Keratinocyte (primary cell): ENCODE measurements around the gene UBE2I. TPM values are rescaled to one million over a fixed set of nuclear protein-coding genes. Genes with fewer than 3 reads are reported as not detected.
"Not testable (repeated sequence)": the region's sequence is repeated elsewhere in the genome, so short reads cannot be mapped to it uniquely, and the experiment has no call there.

Experiments used
- DNase-seq: peaks from one replicate; pipeline ENCODE4 v3.0.0-alpha.2; 2011; ENCODE audit warnings: low read depth, missing footprints, low spot score
- FAIRE-seq: peaks from 2 replicates; lab custom pipeline; 2011; peaks lifted over from hg19 to GRCh38; lab: Jason Lieb, UNC
- H2AFZ ChIP-seq: 2 replicates; pipeline ENCODE4 v1.6.0; 2012; ENCODE audit warnings: low read length, control low read depth, inconsistent platforms; ENCODE audit not compliant: control insufficient read depth
- H3K27ac ChIP-seq: 2 replicates; pipeline ENCODE4 v1.5.1; 2011; ENCODE audit warnings: low read length; ENCODE audit not compliant: control insufficient read depth, insufficient read depth
- H3K27me3 ChIP-seq: 3 replicates; pipeline ENCODE4 v1.6.0; 2011; ENCODE audit warnings: low read length; ENCODE audit not compliant: control insufficient read depth, insufficient read depth; ENCODE audit errors: extremely low read depth
- H3K36me3 ChIP-seq, 2 experiments: 2 replicates in 1 of 2; 3 replicates in 1 of 2; pipeline ENCODE4 v1.5.1; 2011; ENCODE audit warnings: low read length in 2 of 2, mild to moderate bottlenecking in 1 of 2; ENCODE audit not compliant: control insufficient read depth in 2 of 2, insufficient read depth in 2 of 2; ENCODE audit errors: extremely low read depth in 1 of 2
- H3K4me1 ChIP-seq: 3 replicates; pipeline ENCODE4 v1.5.1; 2011; ENCODE audit warnings: low read length; ENCODE audit not compliant: control insufficient read depth, insufficient read depth; ENCODE audit errors: extremely low read depth
- H3K4me2 ChIP-seq: 3 replicates; pipeline ENCODE4 v1.6.0; 2011; ENCODE audit warnings: low read depth, low read length; ENCODE audit not compliant: control insufficient read depth, insufficient read depth; ENCODE audit errors: extremely low read depth
- H3K4me3 ChIP-seq, 3 experiments: fragments of 200-600 bp in 1 of 3; sonication (generic) in 1 of 3; 2 replicates in 2 of 3; 3 replicates in 1 of 3; pipeline ENCODE4 v1.5.1; 2011 to 2016; ENCODE audit warnings: low read length in 3 of 3, mild to moderate bottlenecking in 3 of 3, control low read depth in 2 of 3, inconsistent platforms in 1 of 3, low read depth in 1 of 3, mixed read lengths in 1 of 3, mixed run types in 1 of 3, moderate library complexity in 1 of 3; ENCODE audit not compliant: control insufficient read depth in 2 of 3, insufficient read depth in 2 of 3; ENCODE audit errors: extremely low read depth in 1 of 3
- H3K79me2 ChIP-seq: 2 replicates; pipeline ENCODE4 v1.6.0; 2012; ENCODE audit warnings: low read length; ENCODE audit not compliant: control insufficient read depth, insufficient read depth
- H3K9ac ChIP-seq: 3 replicates; pipeline ENCODE4 v1.6.0; 2011; ENCODE audit warnings: low read length; ENCODE audit not compliant: control insufficient read depth, insufficient read depth; ENCODE audit errors: extremely low read depth
- H3K9me1 ChIP-seq: 3 replicates; pipeline ENCODE4 v1.6.0; 2011; ENCODE audit warnings: low read length; ENCODE audit not compliant: control insufficient read depth, insufficient read depth; ENCODE audit errors: extremely low read depth
- H3K9me3 ChIP-seq: 2 replicates; pipeline ENCODE4 v1.5.1; 2012; ENCODE audit warnings: low read depth, low read length; ENCODE audit not compliant: control insufficient read depth
- H4K20me1 ChIP-seq: 3 replicates; pipeline ENCODE4 v1.6.0; 2011; ENCODE audit warnings: low read length; ENCODE audit not compliant: control insufficient read depth, insufficient read depth; ENCODE audit errors: extremely low read depth
- CTCF ChIP-seq, 3 experiments: IDR thresholded peaks in 1 of 3; conservative IDR thresholded peaks in 1 of 3; optimal IDR thresholded peaks in 1 of 3; 2 replicates in 2 of 3; 3 replicates in 1 of 3; pipeline versions ENCODE3 to v1.5.1; 2011; ENCODE audit warnings: low read length in 3 of 3, mild to moderate bottlenecking in 3 of 3, moderate library complexity in 2 of 3, control low read depth in 1 of 3, inconsistent platforms in 1 of 3; ENCODE audit not compliant: insufficient read depth in 2 of 3; ENCODE audit errors: extremely low read depth in 1 of 3
- EZH2 ChIP-seq: IDR thresholded peaks from one replicate; pipeline ENCODE4 v1.6.1; 2012; ENCODE audit warnings: inconsistent platforms, mild to moderate bottlenecking, low read length, moderate library complexity
- dilution Hi-C: fragments of 300-500 bp; cut with MboI; formaldehyde crosslinking; loops from one replicate; pipeline ENCODE4 v1.7.0; 2020; ENCODE audit warnings: low sequenced_read_pairs; ENCODE audit not compliant: extremely low pct_ligation_motif_present
- polyA plus RNA-seq, 5 experiments: library from polyadenylated mRNA; depleted of rRNA in 3 of 5; stranded (reverse) in 3 of 5; stranded (forward) in 1 of 5; unstranded in 1 of 5; fragments of >200 nt; gene quantifications; 1 replicate in 1 of 5; 2 replicates in 3 of 5; 3 replicates in 1 of 5; pipeline versions ENCODE4 v1.2.1 to v1.2.3, GENCODE V29; 2011 to 2012; ENCODE audit warnings: missing spikeins in 2 of 5, low read depth in 1 of 5, low replicate concordance in 1 of 5

UBE2I gene
- polyA plus RNA-seq, 1 donor (not counting 4 experiments of a cell fraction or from before 2014, with no cell fraction given) = 157 TPM

- Histone ChIP-seq H2AFZ (no peak overlapping the region), H3K9me1 (no peaks in the 10 kb centered on the region), H3K79me2 (no peaks in the 10 kb centered on the region), H4K20me1 (no peaks in the 10 kb centered on the region), H3K9me3 (no peaks in the 10 kb centered on the region), H3K4me3 (no peak overlapping the region), H3K27me3 (peaks cover 52% of the 10 kb centered on the region), H3K4me1 (peaks cover 6% of the 10 kb centered on the region), H3K4me2 (no peak overlapping the region), H3K36me3 (no peaks in the 10 kb centered on the region), H3K27ac (no peak overlapping the region), H3K9ac (no peak overlapping the region)
- dilution Hi-C loops = no loop called here
- FAIRE-seq (no peak), DNase-seq (no peak)
- TF ChIP-seq CTCF (optimal IDR thresholded peaks at IDR 0.05 in 1 of 3, IDR thresholded peaks at IDR 0.05 in 1 of 3, conservative IDR thresholded peaks at IDR 0.05 in 1 of 3; ENCODE audit: extremely low read depth in 1 of 3, insufficient read depth in 2 of 3, low read length in 3 of 3) (no peak), EZH2 (no peak)
Measured at GRCh38 chr16:1291576-1291974, 17.9 kb upstream of the UBE2I start.

DNA sequence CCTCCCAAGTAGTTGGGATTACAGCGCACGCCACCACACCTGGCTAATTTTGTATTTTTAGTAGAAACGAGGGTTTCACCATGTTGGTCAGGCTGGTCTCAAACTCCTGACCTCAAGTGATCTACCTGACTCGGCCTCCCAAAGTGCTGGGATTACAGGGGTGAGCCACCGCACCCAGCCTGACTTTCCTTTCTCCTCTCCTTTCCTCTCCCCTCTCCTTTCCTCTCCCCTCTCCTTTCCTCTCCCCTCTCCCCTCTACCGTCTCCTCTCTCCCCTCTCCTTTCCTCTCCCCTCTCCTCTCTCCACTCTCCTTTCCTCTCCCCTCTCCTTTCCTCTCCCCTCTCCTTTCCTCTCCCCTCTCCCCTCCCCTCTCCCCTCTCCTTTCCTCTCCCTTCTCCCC is 17.2 kb upstream of the UBE2I start:
- DNase-seq, H3K4me3 ChIP-seq, H3K79me2 ChIP-seq, H2AFZ ChIP-seq, FAIRE-seq, H3K9me3 ChIP-seq, H3K4me2 ChIP-seq, dilution Hi-C loops, H3K27ac ChIP-seq, H3K36me3 ChIP-seq, H3K9ac ChIP-seq, H4K20me1 ChIP-seq, H3K9me1 ChIP-seq: not testable (repeated sequence)
- H3K4me1 ChIP-seq = peaks cover 11% of the 10 kb centered on the region
- peaks cover 48% of the 10 kb centered on the region for H3K27me3 ChIP-seq

DNA sequence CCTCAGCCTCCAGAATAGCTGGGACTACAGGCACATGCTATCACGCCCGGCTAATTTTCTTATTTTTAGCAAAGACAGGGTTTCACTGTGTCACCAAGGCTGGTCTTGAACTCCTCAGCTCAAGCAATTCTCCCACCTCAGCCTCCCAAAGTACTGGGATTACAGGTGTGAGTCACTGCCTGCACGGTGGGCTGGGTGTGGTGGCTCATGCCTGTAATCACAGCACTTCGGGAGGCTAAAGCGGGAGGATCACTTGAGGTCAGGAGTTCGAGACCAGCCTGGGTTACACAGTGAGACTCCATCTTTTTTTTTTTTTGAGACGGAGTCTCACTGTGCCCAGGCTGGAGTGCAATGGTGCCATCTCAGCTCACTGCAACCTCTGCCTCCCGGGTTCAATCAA is 16.6 kb upstream of the UBE2I start:
- H3K36me3 ChIP-seq, H3K9me3 ChIP-seq, H3K4me3 ChIP-seq, H3K9me1 ChIP-seq, H3K79me2 ChIP-seq, H4K20me1 ChIP-seq, FAIRE-seq, H3K9ac ChIP-seq, dilution Hi-C loops, H3K4me2 ChIP-seq, DNase-seq, H2AFZ ChIP-seq, H3K27ac ChIP-seq: not testable (repeated sequence)
- peaks cover 15% of the 10 kb centered on the region for H3K4me1 ChIP-seq
- H3K27me3 ChIP-seq = peaks cover 42% of the 10 kb centered on the region
